NCI-H774 (cell line): ENCODE measurements around the gene C2CD2.

Source experiments
- DNase-seq: peaks from one replicate; lab custom pipeline; 2025; lab: John Stamatoyannopoulos, UW

The C2CD2 gene

GRCh38 chr21:41932191-41932575 is 21.6 kb downstream of the C2CD2 start:
- no peak for DNase-seq

- DNase-seq, result no peak
Measured at GRCh38 chr21:41931041-41931451, 22.8 kb downstream of the C2CD2 start.

DNA sequence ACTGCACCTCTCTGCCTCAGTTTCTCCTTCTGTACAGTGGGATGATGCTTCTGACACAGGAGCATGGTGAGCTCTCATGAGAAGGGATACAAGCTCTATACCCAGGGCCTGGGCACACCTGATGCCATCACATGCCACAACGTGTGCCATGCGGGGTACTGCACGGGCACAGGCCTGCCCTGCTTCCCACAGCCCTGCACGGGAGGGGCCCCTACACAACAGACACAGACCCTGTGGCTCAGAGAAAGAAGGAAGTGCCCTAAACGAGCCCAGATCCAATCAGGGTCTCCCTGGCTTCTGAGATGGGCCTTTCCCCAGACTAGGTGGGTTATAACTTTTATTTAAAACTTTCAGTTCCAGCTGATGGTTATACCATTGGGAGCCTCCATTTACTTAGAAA is 24.6 kb downstream of the C2CD2 start:
- DNase-seq, result no peak

DNA sequence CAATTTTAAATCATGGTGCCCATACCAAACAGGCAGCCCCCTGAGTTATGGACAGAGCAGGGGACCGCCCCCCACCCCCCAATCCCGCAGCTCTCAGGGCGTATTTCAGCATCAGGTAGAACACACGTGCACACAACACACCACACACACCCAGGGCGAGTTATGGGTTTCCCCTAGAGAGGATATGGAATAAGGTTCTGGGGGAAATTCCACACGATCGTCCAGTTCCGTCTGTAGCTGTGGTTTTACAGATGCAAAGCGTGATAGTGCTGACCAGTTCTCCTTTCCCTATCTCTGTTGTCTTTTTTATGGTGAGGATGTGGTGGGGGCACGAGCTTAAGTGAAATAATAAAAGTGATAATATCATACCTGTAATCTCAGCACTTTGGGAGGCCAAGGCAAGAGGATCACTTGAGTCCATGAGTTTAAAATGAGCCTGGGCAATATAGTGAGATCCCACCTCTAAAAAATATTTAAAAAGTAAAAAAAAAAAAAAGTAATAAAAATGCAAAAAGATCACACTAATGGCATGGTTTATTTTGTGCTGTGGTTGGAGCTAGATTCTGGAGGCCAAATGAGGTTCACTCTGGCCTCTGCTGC is 25.1 kb downstream of the C2CD2 start:
- DNase-seq, result no peak

DNA sequence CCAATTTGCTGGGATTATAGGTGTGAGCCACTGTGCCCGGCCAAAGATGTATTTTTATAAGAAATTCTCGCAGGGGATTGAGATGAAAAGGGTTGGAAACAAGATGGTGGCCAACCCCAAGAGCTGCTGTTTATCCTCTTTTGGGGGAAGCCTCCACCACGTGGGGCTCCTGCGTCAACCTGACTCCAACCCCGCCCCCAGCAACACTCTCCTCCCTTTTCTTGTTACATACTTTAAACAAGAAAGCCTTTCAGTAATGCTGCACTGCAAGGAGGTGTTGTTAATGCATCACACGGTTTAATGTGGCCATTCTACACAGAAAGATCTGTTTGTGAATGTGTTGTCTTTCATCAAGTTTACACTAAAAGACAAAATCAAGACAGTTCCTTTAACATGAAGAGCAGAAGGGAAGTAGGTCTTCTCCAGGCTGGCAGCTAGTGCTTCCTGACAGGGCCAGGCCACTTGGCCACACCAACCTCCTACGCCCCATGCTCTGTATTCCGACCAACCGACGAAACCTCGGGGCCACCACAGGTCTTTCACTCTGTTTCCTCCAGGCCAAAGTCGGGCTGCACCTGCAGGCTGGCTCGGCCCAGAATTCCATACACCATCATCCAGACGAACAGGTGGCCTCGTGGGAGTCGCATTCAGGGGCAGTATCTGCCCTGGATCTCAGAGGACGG is 25.9 kb downstream of the C2CD2 start:
- DNase-seq, result no peak

DNA sequence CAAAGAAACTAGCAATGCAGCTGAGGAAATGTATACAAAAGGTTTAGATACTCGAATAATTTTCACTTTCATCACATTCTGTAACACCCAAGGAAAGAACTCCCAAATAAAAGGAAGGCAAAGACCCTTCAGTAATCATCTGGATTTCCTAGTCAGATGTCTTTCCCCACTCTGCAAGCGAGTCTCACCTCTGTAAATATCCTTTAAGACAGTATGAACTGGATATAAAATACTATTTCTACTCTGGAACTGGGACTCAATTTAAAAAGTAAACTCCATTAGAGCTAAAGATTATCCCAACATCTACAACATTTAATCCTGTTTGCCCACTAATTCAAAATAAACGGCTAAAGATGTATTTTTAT is 27.0 kb downstream of the C2CD2 start:
- no peak for DNase-seq

DNA sequence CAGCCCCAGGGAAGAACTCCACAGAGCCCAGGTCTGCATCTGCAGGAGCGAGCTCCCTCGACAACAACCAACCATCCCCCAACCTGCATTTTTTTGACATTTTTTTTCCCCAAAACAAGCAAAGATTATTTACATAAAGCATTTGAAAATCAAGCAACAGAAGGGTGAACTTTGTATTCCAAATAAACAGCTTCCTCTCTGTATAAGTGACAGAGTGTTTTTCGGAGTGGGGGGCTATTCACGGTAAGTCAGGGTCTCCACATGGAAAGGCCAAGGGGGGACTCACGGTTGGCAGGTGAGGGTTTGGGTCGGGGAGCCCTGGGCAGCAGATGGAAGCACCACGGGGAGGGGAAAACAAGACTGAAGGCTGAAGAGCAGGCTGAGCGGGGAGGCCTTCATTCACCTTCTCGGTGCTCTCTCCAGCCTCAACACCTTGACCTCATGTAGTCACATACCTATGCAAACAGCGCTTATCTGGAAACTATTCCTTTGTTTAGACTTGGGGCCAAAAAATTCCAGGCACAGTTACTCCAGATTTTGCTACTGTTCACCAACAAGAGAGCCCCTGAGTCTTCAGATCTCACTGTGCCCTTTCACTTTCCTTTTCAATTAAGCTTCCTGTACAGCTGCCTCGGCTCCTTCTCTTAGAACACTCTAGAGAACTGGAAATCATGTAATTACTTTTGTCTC is 27.6 kb downstream of the C2CD2 start:
- DNase-seq, result no peak

DNA sequence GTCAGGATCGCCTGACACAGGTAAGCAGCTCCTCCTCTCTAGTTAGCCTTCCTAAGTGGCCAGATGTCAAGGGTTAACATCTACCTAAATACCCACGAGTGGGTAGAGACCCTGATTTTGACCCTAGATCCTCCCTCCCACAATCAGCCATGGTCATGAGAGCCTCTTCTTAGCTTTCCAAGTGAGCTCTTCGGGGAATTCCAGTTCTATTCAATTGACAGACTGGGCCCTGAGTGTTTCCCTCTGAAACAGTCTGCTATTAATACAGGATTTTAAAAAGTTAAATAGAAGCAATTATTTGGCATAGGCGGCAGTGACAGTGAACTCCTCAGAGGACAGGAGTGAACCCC is 28.1 kb downstream of the C2CD2 start:
- DNase-seq, result no peak

- no peak for DNase-seq
Measured at GRCh38 chr21:41924368-41924754, 29.5 kb downstream of the C2CD2 start.

GRCh38 chr21:41923631-41924367 is 30.0 kb downstream of the C2CD2 start:
- DNase-seq, result no peak

DNA sequence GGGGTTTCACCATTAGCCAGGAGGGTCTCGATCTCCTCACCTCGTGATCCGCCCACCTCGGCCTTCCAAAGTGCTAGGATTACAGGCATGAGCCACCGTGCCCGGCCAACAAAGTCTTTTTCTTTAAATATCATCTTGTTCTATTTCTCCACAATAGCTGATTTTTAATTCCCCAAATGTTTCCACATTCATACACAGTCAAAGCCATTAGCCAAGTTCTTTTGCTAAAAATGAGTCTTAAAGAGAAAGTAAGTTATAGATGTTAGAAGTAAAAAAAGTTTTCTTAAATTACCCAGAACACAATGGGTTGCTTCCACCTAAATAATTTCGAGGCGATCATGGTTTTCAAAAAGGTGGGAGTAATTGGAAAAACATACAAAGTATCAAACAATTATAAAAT is 30.6 kb downstream of the C2CD2 start:
- DNase-seq, result no peak

- no peak for DNase-seq
Measured at GRCh38 chr21:41921021-41921420, 32.8 kb downstream of the C2CD2 start.

- DNase-seq, result no peak
Measured at GRCh38 chr21:41920476-41920875, 33.3 kb downstream of the C2CD2 start.

- no peak for DNase-seq
Measured at GRCh38 chr21:41919666-41920398, 34.0 kb downstream of the C2CD2 start.

DNA sequence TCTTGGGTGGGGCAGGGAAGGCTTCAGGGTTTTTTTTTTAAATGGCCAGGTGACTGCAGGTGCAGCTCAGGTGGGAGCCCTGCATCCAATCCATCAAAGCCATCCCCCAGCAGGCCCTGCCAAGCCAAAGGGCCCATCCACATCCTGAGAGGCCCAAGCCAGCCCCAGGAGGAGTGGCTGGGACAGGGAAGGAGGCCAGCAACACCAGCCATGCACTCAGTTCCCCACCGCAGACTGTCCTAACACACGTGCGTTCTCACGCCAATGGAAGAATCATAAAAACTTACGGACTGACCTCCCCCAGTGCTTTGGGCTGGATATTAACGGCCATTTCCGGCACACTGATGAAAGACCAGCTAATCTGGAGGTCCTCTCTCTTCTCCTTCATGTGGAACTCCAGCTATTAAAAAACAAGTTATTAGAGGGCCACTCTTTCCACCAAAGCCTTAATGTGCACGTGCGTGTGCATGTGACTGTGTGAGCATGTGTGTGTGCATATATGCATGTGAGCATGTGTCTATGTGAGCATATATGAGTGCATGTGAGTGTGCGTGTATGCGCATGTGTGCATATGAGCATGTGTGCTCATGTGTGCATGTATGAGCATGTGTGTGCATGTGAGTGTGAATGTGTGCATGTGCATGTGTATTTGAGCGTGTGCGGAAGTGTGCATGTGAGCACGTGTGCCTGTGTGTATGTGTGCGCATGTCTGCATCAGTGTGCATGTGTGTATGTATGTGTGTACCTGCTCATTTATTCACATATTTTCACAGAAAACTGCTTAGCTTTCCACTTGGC is 35.1 kb downstream of the C2CD2 start:
- DNase-seq, result no peak

GRCh38 chr21:41917531-41917930 is 36.3 kb downstream of the C2CD2 start:
- DNase-seq, result no peak

GRCh38 chr21:41916888-41917433 is 36.9 kb downstream of the C2CD2 start:
- no peak for DNase-seq

DNA sequence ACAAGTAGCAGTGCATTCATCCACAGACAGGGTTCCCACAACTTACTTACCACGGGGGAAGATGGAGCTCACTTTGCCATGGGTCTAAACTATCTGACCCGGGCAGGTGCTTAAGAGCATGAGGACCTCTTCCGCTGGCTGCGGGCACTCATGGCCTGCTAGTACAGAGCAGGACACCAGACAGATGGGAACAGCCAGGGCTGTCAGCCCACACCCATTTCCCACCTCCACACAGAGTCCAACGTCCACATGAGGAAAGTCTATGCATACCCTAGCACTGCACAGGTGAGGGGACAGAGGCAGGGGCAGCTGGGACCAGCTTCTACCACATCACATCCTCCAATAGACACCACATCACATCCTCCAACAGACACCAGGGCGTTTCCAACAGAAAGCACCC is 38.9 kb downstream of the C2CD2 start:
- no peak for DNase-seq

- no peak for DNase-seq
Measured at GRCh38 chr21:41914358-41914757, 39.5 kb downstream of the C2CD2 start.

DNA sequence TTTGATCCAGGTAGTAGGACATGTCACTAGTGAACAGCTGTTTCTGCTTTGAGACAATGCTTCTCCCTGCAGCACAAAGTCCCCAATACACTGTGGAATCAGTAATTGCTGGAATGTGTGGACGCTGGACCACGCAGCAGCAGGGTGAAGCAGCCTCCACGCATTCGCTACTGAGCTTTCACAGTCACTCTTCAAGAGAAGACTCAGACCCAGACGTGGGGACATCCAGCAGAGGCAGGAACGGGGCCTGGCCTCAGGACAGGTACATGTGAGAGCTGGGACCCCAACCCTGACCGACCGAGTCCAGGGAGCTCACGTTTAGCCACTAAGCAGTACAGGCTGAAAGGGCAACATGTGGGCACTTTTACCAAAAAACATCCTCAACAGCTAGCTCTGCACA is 40.6 kb downstream of the C2CD2 start:
- no peak for DNase-seq

DNA sequence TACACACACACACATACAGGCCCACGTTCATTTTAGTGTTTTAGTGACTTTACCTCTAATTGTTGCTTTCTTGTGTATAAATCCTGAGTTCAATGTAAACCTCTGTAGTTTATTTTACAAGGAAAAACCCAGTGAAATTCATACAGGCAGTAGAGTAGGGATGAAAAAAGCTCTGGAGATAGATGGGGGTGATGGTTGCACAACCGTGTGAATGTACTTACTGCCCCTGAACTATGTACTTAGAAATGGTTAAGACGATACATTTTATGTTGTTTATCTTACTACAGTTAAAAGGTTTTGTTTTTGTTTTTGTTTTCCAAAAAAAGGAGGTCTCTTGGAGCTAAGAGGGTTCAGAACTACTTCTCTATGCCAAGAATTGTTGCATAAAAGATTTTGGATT is 45.0 kb downstream of the C2CD2 start:
- no peak for DNase-seq
